Keratinocyte (primary cell): ENCODE measurements around the gene PDCL2. TPM values are rescaled to one million over a fixed set of nuclear protein-coding genes. Genes with fewer than 3 reads are reported as not detected.
"Not testable (repeated sequence)": the region's sequence is repeated elsewhere in the genome, so short reads cannot be mapped to it uniquely, and the experiment has no call there.

Source experiments
- DNase-seq: peaks from one replicate; pipeline ENCODE4 v3.0.0-alpha.2; 2011; ENCODE audit warnings: low read depth, missing footprints, low spot score
- FAIRE-seq: peaks from 2 replicates; lab custom pipeline; 2011; peaks lifted over from hg19 to GRCh38; lab: Jason Lieb, UNC
- H2AFZ ChIP-seq: 2 replicates; pipeline ENCODE4 v1.6.0; 2012; ENCODE audit warnings: low read length, control low read depth, inconsistent platforms; ENCODE audit not compliant: control insufficient read depth
- H3K27ac ChIP-seq: 2 replicates; pipeline ENCODE4 v1.5.1; 2011; ENCODE audit warnings: low read length; ENCODE audit not compliant: control insufficient read depth, insufficient read depth
- H3K27me3 ChIP-seq: 3 replicates; pipeline ENCODE4 v1.6.0; 2011; ENCODE audit warnings: low read length; ENCODE audit not compliant: control insufficient read depth, insufficient read depth; ENCODE audit errors: extremely low read depth
- H3K36me3 ChIP-seq, 2 experiments: 2 replicates in 1 of 2; 3 replicates in 1 of 2; pipeline ENCODE4 v1.5.1; 2011; ENCODE audit warnings: low read length in 2 of 2, mild to moderate bottlenecking in 1 of 2; ENCODE audit not compliant: control insufficient read depth in 2 of 2, insufficient read depth in 2 of 2; ENCODE audit errors: extremely low read depth in 1 of 2
- H3K4me1 ChIP-seq: 3 replicates; pipeline ENCODE4 v1.5.1; 2011; ENCODE audit warnings: low read length; ENCODE audit not compliant: control insufficient read depth, insufficient read depth; ENCODE audit errors: extremely low read depth
- H3K4me2 ChIP-seq: 3 replicates; pipeline ENCODE4 v1.6.0; 2011; ENCODE audit warnings: low read depth, low read length; ENCODE audit not compliant: control insufficient read depth, insufficient read depth; ENCODE audit errors: extremely low read depth
- H3K4me3 ChIP-seq, 3 experiments: fragments of 200-600 bp in 1 of 3; sonication (generic) in 1 of 3; 2 replicates in 2 of 3; 3 replicates in 1 of 3; pipeline ENCODE4 v1.5.1; 2011 to 2016; ENCODE audit warnings: low read length in 3 of 3, mild to moderate bottlenecking in 3 of 3, control low read depth in 2 of 3, inconsistent platforms in 1 of 3, low read depth in 1 of 3, mixed read lengths in 1 of 3, mixed run types in 1 of 3, moderate library complexity in 1 of 3; ENCODE audit not compliant: control insufficient read depth in 2 of 3, insufficient read depth in 2 of 3; ENCODE audit errors: extremely low read depth in 1 of 3
- H3K79me2 ChIP-seq: 2 replicates; pipeline ENCODE4 v1.6.0; 2012; ENCODE audit warnings: low read length; ENCODE audit not compliant: control insufficient read depth, insufficient read depth
- H3K9ac ChIP-seq: 3 replicates; pipeline ENCODE4 v1.6.0; 2011; ENCODE audit warnings: low read length; ENCODE audit not compliant: control insufficient read depth, insufficient read depth; ENCODE audit errors: extremely low read depth
- H3K9me1 ChIP-seq: 3 replicates; pipeline ENCODE4 v1.6.0; 2011; ENCODE audit warnings: low read length; ENCODE audit not compliant: control insufficient read depth, insufficient read depth; ENCODE audit errors: extremely low read depth
- H3K9me3 ChIP-seq: 2 replicates; pipeline ENCODE4 v1.5.1; 2012; ENCODE audit warnings: low read depth, low read length; ENCODE audit not compliant: control insufficient read depth
- H4K20me1 ChIP-seq: 3 replicates; pipeline ENCODE4 v1.6.0; 2011; ENCODE audit warnings: low read length; ENCODE audit not compliant: control insufficient read depth, insufficient read depth; ENCODE audit errors: extremely low read depth
- EZH2 ChIP-seq: IDR thresholded peaks from one replicate; pipeline ENCODE4 v1.6.1; 2012; ENCODE audit warnings: inconsistent platforms, mild to moderate bottlenecking, low read length, moderate library complexity
- dilution Hi-C: fragments of 300-500 bp; cut with MboI; formaldehyde crosslinking; loops from one replicate; pipeline ENCODE4 v1.7.0; 2020; ENCODE audit warnings: low sequenced_read_pairs; ENCODE audit not compliant: extremely low pct_ligation_motif_present
- polyA plus RNA-seq, 5 experiments: library from polyadenylated mRNA; depleted of rRNA in 3 of 5; stranded (reverse) in 3 of 5; stranded (forward) in 1 of 5; unstranded in 1 of 5; fragments of >200 nt; gene quantifications; 1 replicate in 1 of 5; 2 replicates in 3 of 5; 3 replicates in 1 of 5; pipeline versions ENCODE4 v1.2.1 to v1.2.3, GENCODE V29; 2011 to 2012; ENCODE audit warnings: missing spikeins in 2 of 5, low read depth in 1 of 5, low replicate concordance in 1 of 5
- TF ChIP-seq, protein P1 (sequence below), 3 experiments: IDR thresholded peaks in 1 of 3; conservative IDR thresholded peaks in 1 of 3; optimal IDR thresholded peaks in 1 of 3; 2 replicates in 2 of 3; 3 replicates in 1 of 3; pipeline versions ENCODE3 to v1.5.1; 2011; ENCODE audit warnings: low read length in 3 of 3, mild to moderate bottlenecking in 3 of 3, moderate library complexity in 2 of 3, control low read depth in 1 of 3, inconsistent platforms in 1 of 3; ENCODE audit not compliant: insufficient read depth in 2 of 3; ENCODE audit errors: extremely low read depth in 1 of 3

Gene PDCL2
- polyA plus RNA-seq, 1 donor (not counting 4 experiments of a cell fraction or from before 2014, with no cell fraction given) = not detected

DNA sequence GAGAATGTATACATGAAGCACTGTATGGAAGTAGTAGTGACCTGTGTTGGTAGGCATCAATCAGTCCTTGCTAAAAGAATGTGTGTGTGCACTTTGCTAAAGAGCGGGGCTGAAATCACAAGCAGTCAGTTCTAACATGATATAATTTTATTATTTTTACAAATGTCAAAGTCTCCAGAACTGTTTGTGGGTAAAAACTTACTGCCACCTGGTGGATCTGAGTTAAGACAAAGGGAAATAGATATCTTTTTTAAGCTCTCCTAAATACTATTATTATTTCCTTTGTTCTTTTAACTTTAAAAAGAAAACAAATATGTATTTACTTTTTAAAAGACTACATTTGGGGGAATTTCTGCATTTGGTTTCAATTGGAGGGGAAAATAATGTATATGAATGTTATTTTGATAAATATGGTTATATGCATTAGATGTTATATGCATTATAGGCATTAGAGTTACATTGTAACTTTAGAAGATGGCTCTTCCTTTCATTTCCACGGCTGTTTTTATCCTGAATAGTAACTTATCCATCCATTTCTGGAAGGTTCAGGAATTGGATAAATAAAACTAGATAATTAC, 37.5 kb downstream of the PDCL2 start:
- dilution Hi-C loops = no loop called here
- Histone ChIP-seq H3K9ac (no peak overlapping the region), H3K36me3 (no peaks in the 10 kb centered on the region), H3K9me3 (no peaks in the 10 kb centered on the region), H3K27ac (no peak overlapping the region), H3K4me3 (no peak overlapping the region), H3K27me3 (no peaks in the 10 kb centered on the region), H3K4me1 (peaks cover 25% of the 10 kb centered on the region), H3K79me2 (no peaks in the 10 kb centered on the region), H4K20me1 (no peaks in the 10 kb centered on the region), H3K9me1 (peaks cover 3% of the 10 kb centered on the region), H2AFZ (no peak overlapping the region), H3K4me2 (no peak overlapping the region)
- TF ChIP-seq, protein P1, sequence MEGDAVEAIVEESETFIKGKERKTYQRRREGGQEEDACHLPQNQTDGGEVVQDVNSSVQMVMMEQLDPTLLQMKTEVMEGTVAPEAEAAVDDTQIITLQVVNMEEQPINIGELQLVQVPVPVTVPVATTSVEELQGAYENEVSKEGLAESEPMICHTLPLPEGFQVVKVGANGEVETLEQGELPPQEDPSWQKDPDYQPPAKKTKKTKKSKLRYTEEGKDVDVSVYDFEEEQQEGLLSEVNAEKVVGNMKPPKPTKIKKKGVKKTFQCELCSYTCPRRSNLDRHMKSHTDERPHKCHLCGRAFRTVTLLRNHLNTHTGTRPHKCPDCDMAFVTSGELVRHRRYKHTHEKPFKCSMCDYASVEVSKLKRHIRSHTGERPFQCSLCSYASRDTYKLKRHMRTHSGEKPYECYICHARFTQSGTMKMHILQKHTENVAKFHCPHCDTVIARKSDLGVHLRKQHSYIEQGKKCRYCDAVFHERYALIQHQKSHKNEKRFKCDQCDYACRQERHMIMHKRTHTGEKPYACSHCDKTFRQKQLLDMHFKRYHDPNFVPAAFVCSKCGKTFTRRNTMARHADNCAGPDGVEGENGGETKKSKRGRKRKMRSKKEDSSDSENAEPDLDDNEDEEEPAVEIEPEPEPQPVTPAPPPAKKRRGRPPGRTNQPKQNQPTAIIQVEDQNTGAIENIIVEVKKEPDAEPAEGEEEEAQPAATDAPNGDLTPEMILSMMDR (optimal IDR thresholded peaks at IDR 0.05 in 1 of 3, IDR thresholded peaks at IDR 0.05 in 1 of 3, conservative IDR thresholded peaks at IDR 0.05 in 1 of 3; ENCODE audit: extremely low read depth in 1 of 3, insufficient read depth in 2 of 3, low read length in 3 of 3) = peak in 1 of 3 experiments; percentile 16
- TF ChIP-seq EZH2 = no peak
- no peak for FAIRE-seq
- DNase-seq = no peak

DNA sequence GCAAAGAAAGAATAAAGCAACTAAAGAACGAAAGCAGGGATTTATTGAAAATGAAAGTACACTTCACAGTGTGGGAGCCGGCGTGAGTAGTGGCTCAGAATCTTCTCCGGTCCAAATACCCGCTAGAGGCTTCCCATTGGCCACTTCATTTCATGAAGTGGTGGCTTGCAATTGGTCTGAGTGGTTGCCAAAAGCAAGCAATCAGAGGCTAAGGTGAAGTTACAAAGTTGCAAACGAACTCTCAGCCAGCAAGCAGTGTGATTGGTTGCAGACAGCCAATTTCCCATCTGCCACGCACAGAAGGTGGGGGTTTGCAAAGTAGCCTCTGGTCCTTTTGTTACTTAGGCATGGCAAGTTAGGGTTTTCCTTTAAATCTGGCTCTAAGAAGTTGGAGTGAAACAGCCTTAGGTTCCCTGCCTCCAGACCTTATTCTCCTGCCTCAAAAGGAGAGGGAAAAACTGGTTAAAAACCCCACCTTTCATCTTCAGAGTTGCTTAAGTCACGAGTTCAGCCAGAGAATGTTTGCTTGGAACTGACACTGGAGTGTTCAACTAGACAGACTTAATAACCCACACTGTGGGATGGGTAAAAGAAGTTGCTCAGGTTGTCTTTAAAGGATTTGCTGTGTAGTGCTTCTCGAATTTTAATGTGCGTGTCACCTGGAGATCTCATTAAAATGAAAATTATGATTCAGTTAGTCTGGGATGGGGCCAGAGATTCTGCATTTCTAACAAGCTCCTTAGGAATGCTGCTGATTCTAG, 38.4 kb downstream of the PDCL2 start:
- Histone ChIP-seq H3K4me3 (no peak overlapping the region), H2AFZ (peak overlapping the region; percentile 66), H3K36me3 (no peaks in the 10 kb centered on the region), H3K9me1 (peaks cover 3% of the 10 kb centered on the region), H3K27me3 (no peaks in the 10 kb centered on the region), H3K4me1 (peaks cover 34% of the 10 kb centered on the region), H3K27ac (no peak overlapping the region), H4K20me1 (no peaks in the 10 kb centered on the region), H3K79me2 (no peaks in the 10 kb centered on the region), H3K4me2 (peak overlapping the region; percentile 52), H3K9me3 (no peaks in the 10 kb centered on the region), H3K9ac (no peak overlapping the region)
- DNase-seq (no peak), FAIRE-seq (no peak)
- TF ChIP-seq, protein P1 (optimal IDR thresholded peaks at IDR 0.05 in 1 of 3, IDR thresholded peaks at IDR 0.05 in 1 of 3, conservative IDR thresholded peaks at IDR 0.05 in 1 of 3; ENCODE audit: extremely low read depth in 1 of 3, insufficient read depth in 2 of 3, low read length in 3 of 3) = no peak
- no peak for TF ChIP-seq EZH2
- dilution Hi-C loops = no loop called here

DNA sequence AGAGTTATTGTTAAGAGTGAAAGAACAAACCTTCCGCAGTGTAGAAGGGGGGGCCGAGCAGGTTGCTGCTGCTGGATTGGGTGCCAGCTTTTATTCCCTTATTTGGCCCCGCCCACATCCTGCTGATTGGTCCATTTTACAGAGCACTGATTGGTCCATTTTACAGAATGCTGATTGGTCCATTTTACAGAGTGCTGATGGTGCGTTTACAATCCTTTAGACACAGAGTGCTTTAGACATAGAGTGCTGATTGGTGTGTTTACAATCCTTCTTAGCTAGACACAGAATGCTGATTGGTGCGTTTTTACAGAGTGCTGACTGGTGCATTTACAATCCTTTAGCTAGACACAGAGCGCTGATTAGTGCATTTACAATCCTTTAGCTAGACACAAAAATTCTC, 40.1 kb downstream of the PDCL2 start:
- H3K36me3 ChIP-seq, H3K27ac ChIP-seq, H3K9ac ChIP-seq, H3K9me3 ChIP-seq, H3K4me2 ChIP-seq, H3K9me1 ChIP-seq, DNase-seq, H3K4me3 ChIP-seq, H4K20me1 ChIP-seq, H3K27me3 ChIP-seq, H2AFZ ChIP-seq, FAIRE-seq, H3K79me2 ChIP-seq, dilution Hi-C loops: not testable (repeated sequence)
- peaks cover 47% of the 10 kb centered on the region for H3K4me1 ChIP-seq
